Measurements from ENCODE around the gene DPT. TPM values are rescaled to one million over a fixed set of nuclear protein-coding genes. Genes with fewer than 3 reads are reported as not detected.
A peak's percentile ranks its signal among the peaks of the same experiment; 100 is the strongest.

The DPT gene
- total and polyA plus RNA-seq, 5 donors = 77.0 to 151 (median 109) TPM

DNA sequence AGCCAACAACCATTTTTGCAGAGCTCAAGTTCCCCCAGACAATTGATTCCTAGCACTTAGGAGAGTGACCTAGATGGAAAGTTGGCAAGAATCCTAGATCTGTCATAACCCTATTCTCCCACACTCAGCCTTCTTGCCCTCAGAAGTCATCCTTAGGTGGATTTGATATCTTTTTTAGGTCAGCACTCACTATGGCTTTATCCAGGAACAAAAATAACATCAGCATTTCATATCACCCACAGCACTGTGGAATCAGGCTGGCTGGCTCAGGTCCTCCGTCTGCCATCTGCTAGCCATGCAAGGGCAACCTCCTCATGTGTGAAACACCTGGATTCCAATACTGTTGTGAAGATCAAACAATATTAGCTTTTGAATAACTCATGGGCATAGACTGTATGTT is 6.0 kb downstream of the DPT start:
- intact Hi-C loops (cut with DNase I) = loop anchor here in 1 of 4 donors (10.0 kb wide), 1 partner anchor 392 kb away; no protein-coding TSS in a partner anchor
- WGBS = 48% methylated on average over 1 of the region's 1 CpG
- no peak for DNase-seq
- Histone ChIP-seq H3K27me3 (ENCODE audit: control insufficient read depth, insufficient read depth) (no peaks in the 10 kb centered on the region), H3K27ac (ENCODE audit: low read length) (peak overlapping the region; percentile 52), H3K9me3 (ENCODE audit: control insufficient read depth, low read length) (no peaks in the 10 kb centered on the region), H3K4me3 (ENCODE audit: low read length) (no peak overlapping the region), H3K4me1 (ENCODE audit: control insufficient read depth, insufficient read depth, low read length) (peaks cover 1% of the 10 kb centered on the region)
- peak; percentile 50 to 52 for ATAC-seq

DNA sequence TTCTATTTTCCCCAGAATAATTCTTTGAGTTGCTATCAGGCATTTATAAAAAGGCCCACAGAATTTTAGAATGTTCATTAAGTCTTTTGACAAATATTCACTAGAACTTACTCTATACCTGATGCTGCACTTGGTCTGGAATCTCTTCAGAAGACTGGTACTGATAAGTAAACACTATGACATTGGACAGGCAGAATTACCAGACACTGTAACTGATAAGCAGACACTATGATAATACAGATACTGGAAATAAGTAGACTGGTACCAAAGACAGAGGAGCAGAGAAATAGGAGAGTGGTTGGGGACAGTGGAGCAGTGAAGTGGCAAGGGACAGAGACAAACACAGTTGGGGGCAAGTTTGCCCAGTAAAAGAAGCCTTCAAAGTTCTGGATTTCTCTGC is 8.2 kb downstream of the DPT start:
- H3K27ac ChIP-seq (ENCODE audit: low read length) = no peak overlapping the region
- no peak for DNase-seq
- intact Hi-C loops (cut with DNase I) = loop anchor here in 1 of 4 donors (10.0 kb wide), 1 partner anchor 394 kb away; no protein-coding TSS in a partner anchor

DNA sequence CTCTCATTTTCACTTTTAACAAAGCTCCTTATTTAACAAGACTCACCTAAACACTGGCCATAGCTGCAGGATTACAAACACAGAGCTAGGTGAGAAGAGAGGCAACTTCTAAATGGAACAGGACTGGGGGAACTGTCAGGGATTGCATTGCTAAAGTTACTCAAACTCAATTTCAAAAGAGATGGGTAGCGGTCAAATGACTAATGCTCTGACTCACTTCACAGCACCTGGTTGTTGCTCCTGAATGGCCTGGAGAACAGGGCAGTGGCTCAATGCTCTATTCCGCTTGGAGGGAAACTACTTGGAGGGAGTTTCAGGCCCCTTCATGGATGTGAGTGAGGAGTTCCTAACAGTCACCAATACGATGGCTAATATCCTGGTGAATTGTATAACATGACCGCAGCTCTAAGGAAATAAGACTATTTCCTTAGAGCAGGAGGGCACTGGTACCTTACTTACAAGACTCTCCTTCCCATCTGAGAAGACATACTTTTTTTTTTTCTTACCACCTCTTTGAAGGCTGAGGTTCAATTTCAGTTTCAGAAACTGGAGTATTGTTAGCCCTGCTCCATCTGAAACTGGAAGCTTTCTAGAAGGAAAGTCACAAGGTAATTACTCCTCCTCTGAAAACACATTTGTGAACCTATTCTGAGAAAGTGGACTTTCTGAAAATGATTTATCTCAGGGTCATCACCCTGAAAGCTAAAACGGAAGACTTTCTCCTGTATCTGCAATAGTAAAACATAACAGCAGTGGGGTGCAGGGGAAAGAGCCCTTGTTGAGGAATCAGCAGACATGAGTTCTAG is 9.5 kb downstream of the DPT start:
- H3K4me3 ChIP-seq (ENCODE audit: low read length) = no peak overlapping the region
- no peaks in the 10 kb centered on the region for H3K27me3 ChIP-seq (ENCODE audit: control insufficient read depth, insufficient read depth)
- peaks cover 1% of the 10 kb centered on the region for H3K4me1 ChIP-seq (ENCODE audit: control insufficient read depth, insufficient read depth, low read length)
- 87% methylated on average over 5 of the region's 5 CpGs for WGBS
- intact Hi-C loops (cut with DNase I) = loop anchor here in 2 of 4 donors (10.0 kb wide), 2 partner anchors 75 to 395 kb away; no protein-coding TSS in a partner anchor
- no peaks in the 10 kb centered on the region for H3K9me3 ChIP-seq (ENCODE audit: control insufficient read depth, low read length)
- no peak overlapping the region for H3K27ac ChIP-seq (ENCODE audit: low read length)
- no peak for ATAC-seq
- no peak for DNase-seq

More for the DNA sequence above, 8.2 kb downstream of the DPT start:
- Histone ChIP-seq H3K9me3 (ENCODE audit: control insufficient read depth, low read length) (no peaks in the 10 kb centered on the region), H3K4me3 (ENCODE audit: low read length) (no peak overlapping the region), H3K27me3 (ENCODE audit: control insufficient read depth, insufficient read depth) (no peaks in the 10 kb centered on the region), H3K4me1 (ENCODE audit: control insufficient read depth, insufficient read depth, low read length) (peaks cover 1% of the 10 kb centered on the region)
- no peak for ATAC-seq

DNA sequence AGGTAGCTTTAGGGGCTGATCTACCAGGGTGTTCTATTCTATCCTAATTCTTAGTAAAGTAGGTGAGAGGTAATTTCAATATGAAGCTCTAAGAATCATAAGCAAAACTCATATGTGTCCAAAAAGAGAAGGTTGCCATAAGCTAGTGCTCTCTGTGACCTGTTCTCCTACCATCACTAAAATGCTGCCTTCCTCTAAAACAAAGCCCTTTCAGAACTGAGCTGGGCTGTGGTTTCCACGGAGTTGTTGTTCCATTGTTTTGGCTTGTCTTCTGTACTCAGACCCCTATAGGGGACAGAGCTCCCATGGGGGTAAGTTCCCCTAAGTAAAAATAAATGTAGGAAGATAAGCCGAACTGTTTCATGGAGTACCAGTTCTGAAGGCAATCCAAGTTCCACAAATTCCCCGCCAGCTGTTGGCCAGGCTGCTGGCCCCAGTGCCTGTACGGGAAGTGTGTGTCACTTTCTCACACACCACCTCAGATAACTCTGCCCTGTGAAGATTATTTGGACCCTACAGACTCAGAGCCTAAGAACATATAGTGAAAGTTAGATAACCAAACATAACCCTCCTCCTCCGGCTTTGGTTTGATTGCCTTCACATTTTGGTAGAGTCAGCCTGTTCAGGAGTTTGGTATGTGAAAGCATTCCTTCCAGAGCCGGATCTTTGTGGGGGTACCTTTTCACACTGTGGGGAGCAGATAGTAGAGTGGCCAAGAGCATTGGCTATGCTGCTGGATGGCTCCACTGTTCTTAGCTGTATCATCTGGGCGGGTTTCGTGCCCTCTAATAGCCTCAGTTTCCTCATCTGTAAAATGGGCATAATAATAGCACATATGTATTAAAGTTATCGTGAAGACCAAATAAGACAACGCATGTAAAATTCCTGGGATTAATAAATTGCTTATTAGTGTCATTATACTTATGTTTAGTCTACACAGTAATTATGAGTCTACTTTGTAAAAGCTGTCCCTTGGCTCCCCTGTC is 10.8 kb downstream of the DPT start:
- peak overlapping the region; percentile 58 for H3K27ac ChIP-seq (ENCODE audit: low read length)
- H3K27me3 ChIP-seq (ENCODE audit: control insufficient read depth, insufficient read depth) = no peaks in the 10 kb centered on the region
- DNase-seq (peak; percentile 67 to 85 (median 83)), ATAC-seq (peak; percentile 94 to 97)
- no peak overlapping the region for H3K4me3 ChIP-seq (ENCODE audit: low read length)
- WGBS = 51% methylated on average over 10 of the region's 10 CpGs
- peaks cover 1% of the 10 kb centered on the region for H3K4me1 ChIP-seq (ENCODE audit: control insufficient read depth, insufficient read depth, low read length)
- no peaks in the 10 kb centered on the region for H3K9me3 ChIP-seq (ENCODE audit: control insufficient read depth, low read length)
- intact Hi-C loops (cut with DNase I) = loop anchor here in 1 of 4 donors (10.0 kb wide), 1 partner anchor 73 kb away; no protein-coding TSS in a partner anchor

DNA sequence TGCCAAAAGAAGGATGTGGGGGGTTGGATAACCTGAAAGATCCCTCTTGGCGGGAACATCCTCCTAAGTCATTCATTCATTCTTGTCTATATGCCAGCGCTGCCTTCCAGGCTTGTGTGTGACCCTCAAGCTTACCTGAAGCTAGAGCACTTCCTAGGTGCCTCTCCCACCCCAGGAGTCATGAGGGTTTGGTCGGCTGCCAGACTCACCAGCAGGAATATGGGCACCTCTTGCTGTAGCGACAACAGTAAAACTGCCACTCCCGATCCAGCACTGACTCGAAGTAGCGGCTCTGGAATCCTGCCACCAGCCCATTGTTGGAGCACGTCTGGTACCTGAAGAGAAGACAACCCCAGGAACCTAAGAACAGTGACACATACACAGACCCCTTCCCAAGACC is 15.0 kb downstream of the DPT start:
- DNase-seq (peak in 1 of 3 donors; percentile 44), ATAC-seq (no peak)
- Histone ChIP-seq H3K27me3 (ENCODE audit: control insufficient read depth, insufficient read depth) (no peaks in the 10 kb centered on the region), H3K9me3 (ENCODE audit: control insufficient read depth, low read length) (no peaks in the 10 kb centered on the region), H3K27ac (ENCODE audit: low read length) (no peak overlapping the region), H3K4me1 (ENCODE audit: control insufficient read depth, insufficient read depth, low read length) (peaks cover 1% of the 10 kb centered on the region), H3K4me3 (ENCODE audit: low read length) (no peak overlapping the region)
- 94% methylated on average over 8 of the region's 8 CpGs for WGBS
- intact Hi-C loops (cut with DNase I) = loop anchor here in 1 of 4 donors (10.0 kb wide), 1 partner anchor 69 kb away; no protein-coding TSS in a partner anchor

DNA sequence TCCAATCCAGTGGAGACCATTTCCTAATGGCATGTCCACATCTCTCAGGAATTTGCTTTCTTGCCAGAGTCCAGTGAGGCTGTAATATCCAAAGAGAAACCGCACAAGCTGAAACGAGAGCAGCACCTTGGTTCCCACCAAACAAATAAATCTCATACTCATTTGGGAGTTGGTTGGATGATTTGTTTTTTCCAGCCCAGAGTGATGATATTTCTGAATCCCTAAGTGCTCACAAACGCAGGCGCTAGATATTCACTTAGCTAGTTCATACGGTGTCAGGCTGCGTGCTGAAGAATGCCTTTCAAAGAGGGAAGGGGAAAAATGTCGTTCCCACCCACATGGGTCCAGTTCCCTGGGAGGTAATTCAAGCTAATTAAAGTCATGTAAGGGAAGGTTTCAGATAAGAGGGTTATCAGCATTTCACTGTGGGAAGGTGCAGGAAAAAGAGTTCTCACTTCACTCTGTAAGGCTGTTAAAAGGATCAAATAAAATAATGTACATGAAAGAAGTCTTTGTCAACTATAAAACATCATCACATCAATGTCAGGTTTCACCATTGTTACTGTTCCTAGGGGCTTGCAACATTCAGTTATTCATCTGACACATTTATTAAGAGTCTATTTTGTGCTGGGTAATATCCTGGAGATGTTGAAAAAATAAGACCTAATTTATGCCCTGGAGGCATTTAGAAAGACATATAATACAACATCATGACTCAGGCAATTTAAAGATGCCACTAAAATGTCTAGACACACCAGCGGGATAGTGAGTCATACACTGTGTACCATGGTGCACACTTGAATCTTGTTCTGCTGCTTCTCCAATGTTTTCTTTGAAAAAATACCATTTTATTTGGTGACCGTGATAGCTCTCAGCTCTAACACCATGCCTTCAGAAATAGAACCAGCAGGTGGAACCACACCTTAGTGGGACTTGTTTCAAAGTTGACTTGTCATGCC is 19.3 kb downstream of the DPT start:
- Histone ChIP-seq H3K27ac (ENCODE audit: low read length) (peak overlapping the region; percentile 74), H3K4me3 (ENCODE audit: low read length) (peak overlapping the region; percentile 3), H3K27me3 (ENCODE audit: control insufficient read depth, insufficient read depth) (no peaks in the 10 kb centered on the region), H3K9me3 (ENCODE audit: control insufficient read depth, low read length) (no peaks in the 10 kb centered on the region), H3K4me1 (ENCODE audit: control insufficient read depth, insufficient read depth, low read length) (peaks cover 2% of the 10 kb centered on the region)
- ATAC-seq (peak; percentile 70 to 83), DNase-seq (no peak)
- intact Hi-C loops (cut with DNase I) = loop anchor here in 1 of 4 donors (10.0 kb wide), 1 partner anchor 65 kb away; no protein-coding TSS in a partner anchor
- WGBS = 29% methylated on average over 9 of the region's 9 CpGs

DNA sequence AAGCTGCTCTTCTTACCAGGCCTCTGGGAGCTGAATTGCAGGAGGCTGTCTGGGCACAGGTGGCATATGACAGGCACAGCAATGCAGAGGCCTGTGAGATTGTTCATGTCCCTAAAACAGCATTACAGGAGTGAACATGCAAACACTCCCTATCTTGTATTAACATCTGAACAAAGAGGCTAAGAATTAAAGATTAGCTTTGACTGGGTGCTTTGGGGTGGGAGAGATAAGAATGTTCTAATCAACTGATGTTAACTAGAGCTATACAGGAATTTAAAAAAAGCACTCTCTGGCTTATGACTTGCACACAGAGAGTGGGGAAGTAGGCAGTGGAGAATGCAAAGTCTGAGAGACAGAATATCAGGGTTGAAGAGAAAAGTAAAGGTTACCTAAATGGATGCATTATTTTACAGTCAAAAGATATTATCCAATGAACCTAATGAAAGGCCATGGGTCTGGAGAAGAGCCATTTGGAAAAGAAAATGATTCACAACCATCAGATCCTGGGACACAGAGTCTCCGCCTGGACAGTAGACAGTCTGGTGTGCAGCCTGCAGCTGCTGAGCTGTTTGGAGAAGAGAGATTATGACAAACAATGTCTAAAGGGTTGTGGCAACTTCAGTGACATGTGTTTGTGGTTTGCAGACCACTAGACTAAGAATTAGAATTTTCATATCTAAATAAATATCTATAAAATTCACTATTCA is 20.2 kb downstream of the DPT start:
- no peaks in the 10 kb centered on the region for H3K9me3 ChIP-seq (ENCODE audit: control insufficient read depth, low read length)
- no peaks in the 10 kb centered on the region for H3K27me3 ChIP-seq (ENCODE audit: control insufficient read depth, insufficient read depth)
- peak in 1 of 3 donors; percentile 39 for DNase-seq
- no peak overlapping the region for H3K4me3 ChIP-seq (ENCODE audit: low read length)
- H3K4me1 ChIP-seq (ENCODE audit: control insufficient read depth, insufficient read depth, low read length) = peaks cover 2% of the 10 kb centered on the region
- intact Hi-C loops (cut with DNase I) = no loop called here
- WGBS = 44% methylated on average over 1 of the region's 1 CpG
- H3K27ac ChIP-seq (ENCODE audit: low read length) = no peak overlapping the region
- peak; percentile 68 to 74 for ATAC-seq

DNA sequence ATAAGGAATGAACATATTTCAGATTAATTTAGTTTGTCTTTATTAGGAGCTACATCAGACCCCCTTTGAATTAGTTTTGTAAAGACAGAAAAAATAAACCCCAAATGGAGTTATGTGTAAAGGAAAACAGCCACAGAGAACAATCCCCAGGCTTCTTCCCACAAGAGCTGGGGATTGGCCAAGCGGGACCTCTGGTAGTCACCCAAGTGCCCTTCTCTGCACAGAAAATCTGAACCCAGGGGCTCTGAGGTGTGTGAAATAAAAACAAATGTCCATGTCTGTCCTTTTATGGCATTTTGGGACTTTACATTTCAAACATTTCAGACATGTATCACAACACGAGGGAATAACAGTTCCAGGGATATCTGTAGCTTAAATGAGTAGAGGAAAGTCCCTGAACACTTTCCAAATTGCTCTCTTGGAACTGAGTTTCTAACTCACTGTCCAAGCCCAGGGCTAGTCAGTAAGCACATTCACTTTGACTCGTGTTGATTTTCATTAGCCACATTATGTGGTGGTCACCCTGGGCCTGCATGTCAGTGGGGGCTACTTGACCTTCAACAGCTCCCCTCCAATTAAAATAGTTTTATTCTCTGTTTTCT is 22.5 kb downstream of the DPT start:
- intact Hi-C loops (cut with DNase I) = no loop called here
- Histone ChIP-seq H3K27ac (ENCODE audit: low read length) (no peak overlapping the region), H3K9me3 (ENCODE audit: control insufficient read depth, low read length) (no peaks in the 10 kb centered on the region), H3K4me3 (ENCODE audit: low read length) (no peak overlapping the region), H3K27me3 (ENCODE audit: control insufficient read depth, insufficient read depth) (no peaks in the 10 kb centered on the region), H3K4me1 (ENCODE audit: control insufficient read depth, insufficient read depth, low read length) (peaks cover 2% of the 10 kb centered on the region)
- no peak for ATAC-seq
- peak in 1 of 3 donors; percentile 62 for DNase-seq
- 54% methylated on average over 3 of the region's 3 CpGs for WGBS

DNA sequence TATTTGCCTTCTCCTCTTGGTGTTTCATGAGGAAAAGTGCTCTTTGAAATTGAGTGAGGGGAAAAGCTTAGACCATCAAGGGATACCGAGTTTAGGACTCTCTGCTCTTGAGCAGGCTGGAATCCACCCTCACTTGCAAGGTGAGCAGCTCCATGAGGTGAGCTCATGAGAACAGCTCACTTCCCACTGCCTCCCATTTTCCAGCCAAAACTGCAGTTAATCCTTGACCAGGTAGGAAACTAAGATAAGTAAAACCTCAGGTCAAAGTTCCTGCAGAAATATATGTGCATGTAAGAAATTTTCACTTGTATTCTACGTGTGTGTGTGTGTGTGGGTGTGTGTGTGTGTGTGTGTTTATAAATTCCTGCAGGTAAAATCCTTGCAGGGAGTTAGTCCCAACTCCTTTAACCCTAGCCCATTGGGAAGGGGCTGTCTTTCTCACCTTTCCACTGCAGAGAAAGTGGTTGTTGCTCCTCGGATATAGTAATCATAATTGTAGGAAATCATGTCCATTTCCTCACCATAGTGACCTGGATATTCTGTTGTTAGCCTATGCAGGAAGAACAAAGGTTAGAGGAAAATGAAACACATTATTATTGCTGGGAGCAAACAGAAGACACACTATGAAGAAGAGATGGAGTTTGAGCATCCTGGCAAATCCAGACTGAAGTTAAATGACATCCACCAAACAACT is 28.3 kb downstream of the DPT start:
- intact Hi-C loops (cut with DNase I) = no loop called here
- no peak overlapping the region for H3K4me3 ChIP-seq (ENCODE audit: low read length)
- H3K27ac ChIP-seq (ENCODE audit: low read length) = no peak overlapping the region
- DNase-seq (no peak), ATAC-seq (no peak)
- H3K9me3 ChIP-seq (ENCODE audit: control insufficient read depth, low read length) = no peaks in the 10 kb centered on the region
- no peaks in the 10 kb centered on the region for H3K27me3 ChIP-seq (ENCODE audit: control insufficient read depth, insufficient read depth)
- no peaks in the 10 kb centered on the region for H3K4me1 ChIP-seq (ENCODE audit: control insufficient read depth, insufficient read depth, low read length)
- WGBS = 80% methylated on average over 3 of the region's 3 CpGs

Measured in right cardiac atrium (tissue), 5 donors.